WI38 (cell line): ENCODE results near the gene PFDN5.

Source experiments
- H3K4me3 ChIP-seq: 2 replicates; pipeline ENCODE4 v1.5.1; 2011; ENCODE audit warnings: low read depth, mild to moderate bottlenecking, control low read depth, low read length
- CTCF ChIP-seq: IDR thresholded peaks from 2 replicates; pipeline ENCODE4 v1.5.1; 2012; ENCODE audit warnings: low read depth, mild to moderate bottlenecking, control low read depth, low read length

PFDN5 gene

GRCh38 chr12:53346491-53346890 lies 51.1 kb downstream of the PFDN5 start:
- no peak overlapping the region for H3K4me3 ChIP-seq
- TF ChIP-seq CTCF, result no peak

GRCh38 chr12:53347905-53348304 lies 52.6 kb downstream of the PFDN5 start:
- TF ChIP-seq CTCF, result no peak
- H3K4me3 ChIP-seq, result no peak overlapping the region
